Measurements from ENCODE around the gene GID8. TPM values are rescaled to one million over a fixed set of nuclear protein-coding genes. Genes with fewer than 3 reads are reported as not detected.

GID8 gene
- total RNA-seq, 1 experiment from 2014 or later, result 25.3 TPM

GRCh38 chr20:62969179-62969760, 31.3 kb downstream of the GID8 start:
- no peak for DNase-seq (ENCODE audit: low read depth)

- no peak for DNase-seq (ENCODE audit: low read depth)
These were observed 32.0 kb downstream of the GID8 start for GRCh38 chr20:62969939-62970306.

- no peak for DNase-seq (ENCODE audit: low read depth)
These were observed 32.6 kb downstream of the GID8 start for GRCh38 chr20:62970307-62971210.

- no peak for DNase-seq (ENCODE audit: low read depth)
These were observed 33.4 kb downstream of the GID8 start for GRCh38 chr20:62971211-62971949.

- peak; percentile 85 for DNase-seq (ENCODE audit: low read depth)
These were observed 34.2 kb downstream of the GID8 start for GRCh38 chr20:62971950-62972844.

GRCh38 chr20:62972845-62973745, 35.1 kb downstream of the GID8 start:
- no peak for DNase-seq (ENCODE audit: low read depth)

GRCh38 chr20:62975251-62975760, 37.4 kb downstream of the GID8 start:
- no peak for DNase-seq (ENCODE audit: low read depth)

- DNase-seq (ENCODE audit: low read depth), result no peak
These were observed 38.0 kb downstream of the GID8 start for GRCh38 chr20:62975812-62976508.

GRCh38 chr20:62976886-62977285, 38.9 kb downstream of the GID8 start:
- DNase-seq (ENCODE audit: low read depth), result no peak

GRCh38 chr20:62977613-62978560, 39.9 kb downstream of the GID8 start:
- peak; percentile 47 for DNase-seq (ENCODE audit: low read depth)

- DNase-seq (ENCODE audit: low read depth), result no peak
These were observed 40.6 kb downstream of the GID8 start for GRCh38 chr20:62978561-62978943.

GRCh38 chr20:62979310-62979709, 41.4 kb downstream of the GID8 start:
- DNase-seq (ENCODE audit: low read depth), result no peak

GRCh38 chr20:62979876-62980373, 42.0 kb downstream of the GID8 start:
- no peak for DNase-seq (ENCODE audit: low read depth)

GRCh38 chr20:62980380-62980960, 42.5 kb downstream of the GID8 start:
- DNase-seq (ENCODE audit: low read depth), result no peak

GRCh38 chr20:62980970-62981369, 43.0 kb downstream of the GID8 start:
- peak; percentile 46 for DNase-seq (ENCODE audit: low read depth)

GRCh38 chr20:62982124-62983075, 44.5 kb downstream of the GID8 start:
- no peak for DNase-seq (ENCODE audit: low read depth)

- DNase-seq (ENCODE audit: low read depth), result no peak
These were observed 45.3 kb downstream of the GID8 start for GRCh38 chr20:62983210-62983609.

All from Daoy (cell line).